Left cardiac atrium (tissue), 4 donors: ENCODE results near the gene TSPAN17. TPM values are rescaled to one million over a fixed set of nuclear protein-coding genes. Genes with fewer than 3 reads are reported as not detected.

Experiments used
- ATAC-seq, 2 donors: fragments of 200-7000 bp; cut with Tn5 transposase; one replicate each; pipeline ENCODE4 v1.9.1; 2020; ENCODE audit warnings: mild to moderate bottlenecking in 2 of 2, moderate library complexity in 2 of 2
- DNase-seq: peaks from one replicate; pipeline ENCODE4 v3.0.0-alpha.2; 2020
- intact Hi-C, 2 donors: fragments of 100-400 bp; cut with DNase I; formaldehyde crosslinking; loops; one replicate each; pipeline versions ENCODE4 v1.14.1 to v1.15.1; 2022 to 2023
- total RNA-seq, 2 donors: library from RNA; stranded (reverse); fragmentation: NEBNext Ultra II Directional; extraction: Animal tissue kit (Norgen Biotek cat#: 25700); gene quantifications; one replicate each; pipeline ENCODE4 v1.2.1, GENCODE V29; 2021
- donor health status: DM: no; HTN: yes; CAD: no.
- donor health status: DM: no; HTN: yes; CAD: no; lungs with severe emphysema.
- donor health status: DM: yes; HTN: yes; CAD: no.
- donor health status: Dilated cardiomyopathy.

The TSPAN17 gene
- total RNA-seq, 2 donors from 2014 or later, result 21.2 to 25.6 TPM

DNA sequence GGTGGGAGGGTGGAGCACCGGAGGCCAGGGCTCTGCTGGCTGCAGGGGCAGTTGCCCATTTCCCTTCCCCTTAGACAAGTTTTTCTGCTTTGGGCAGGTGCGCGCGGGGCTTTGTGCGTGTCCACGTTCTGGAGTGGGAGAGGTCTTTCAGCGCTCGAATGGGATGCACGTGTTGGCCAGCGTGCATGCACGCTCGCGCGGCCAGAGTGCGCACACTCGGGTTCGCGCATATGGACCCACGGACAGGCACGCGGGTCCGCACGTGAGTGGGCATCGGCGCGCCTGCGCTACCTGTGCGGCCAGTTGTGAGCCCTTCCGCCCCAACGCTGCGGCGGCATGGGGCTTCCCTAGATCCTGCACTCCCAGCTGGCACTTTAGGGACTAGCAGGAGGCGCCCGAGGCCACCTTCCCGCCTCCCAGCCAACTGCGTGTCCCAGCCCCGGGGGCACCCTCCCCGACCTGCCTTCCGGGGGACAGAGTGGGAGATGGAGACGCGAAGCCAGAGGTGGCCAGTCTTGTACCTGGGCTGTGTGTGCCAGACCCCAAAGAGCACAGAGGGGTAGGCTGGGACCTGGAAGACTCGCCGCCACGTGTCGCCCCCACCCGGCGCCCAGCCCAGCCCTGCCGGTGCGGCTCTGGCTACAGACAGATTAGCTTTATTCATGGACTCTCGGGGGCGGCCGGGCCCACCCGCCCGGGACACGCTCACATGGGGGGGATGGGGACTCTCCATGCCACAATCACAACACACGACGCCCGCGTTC, 27.5 kb upstream of the TSPAN17 start:
- intact Hi-C loops, result no loop called here
- DNase-seq (no peak), ATAC-seq (no peak)

DNA sequence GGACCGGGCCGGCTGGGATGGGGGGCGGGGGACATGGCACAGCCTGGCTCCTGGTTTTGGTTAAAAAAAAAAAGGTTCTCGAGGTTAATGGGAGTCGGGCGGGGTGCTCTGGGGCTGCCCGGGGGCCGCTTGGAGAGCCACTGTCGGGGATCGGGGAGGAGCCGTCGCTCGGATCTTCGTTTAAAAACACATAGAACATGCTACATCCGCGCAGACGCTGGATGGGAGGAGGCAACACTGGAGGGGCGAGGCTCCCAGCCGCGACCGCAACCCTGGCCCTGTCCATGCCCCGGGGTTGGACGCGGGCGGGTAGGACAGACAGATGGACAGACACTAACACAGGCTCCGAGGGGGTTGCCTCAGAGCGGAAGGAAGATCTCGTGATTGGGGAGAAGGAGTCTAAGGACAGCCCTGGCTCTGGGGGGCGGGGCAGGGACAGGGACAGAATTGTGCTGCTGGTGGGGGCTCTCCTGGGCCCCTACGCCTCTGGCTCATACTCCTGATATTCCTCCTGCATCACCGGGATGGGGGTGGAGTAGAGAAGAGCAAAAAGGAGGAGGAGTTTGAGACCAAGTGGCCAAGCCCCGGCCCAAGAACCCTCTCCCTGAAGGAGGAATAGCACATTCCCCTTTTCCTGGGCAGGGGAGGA, 26.8 kb upstream of the TSPAN17 start:
- no peak for DNase-seq
- intact Hi-C loops, result no loop called here
- peak in 1 of 2 donors; percentile 27 for ATAC-seq

DNA sequence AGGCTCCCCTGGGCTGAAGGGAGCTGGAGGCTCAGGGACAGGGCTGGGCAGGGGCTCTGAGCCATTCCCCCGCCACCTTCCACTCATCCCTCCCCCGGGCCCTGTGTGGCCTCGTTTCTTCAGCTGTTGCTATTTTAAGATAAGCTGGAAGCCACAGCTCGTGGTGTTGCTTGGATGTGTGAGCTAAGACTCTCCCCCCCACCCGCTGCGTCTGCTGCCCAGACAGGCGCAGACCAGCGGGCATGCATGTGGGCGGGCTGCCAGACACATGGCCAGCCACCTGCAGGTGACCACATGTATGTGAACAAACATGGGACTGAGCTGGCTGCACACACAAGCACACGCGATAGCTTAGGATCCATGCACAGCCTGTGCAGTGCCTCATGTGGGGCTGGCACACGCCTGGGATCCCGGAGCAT, 25.6 kb upstream of the TSPAN17 start:
- ATAC-seq (peak; percentile 38 to 45), DNase-seq (no peak)
- intact Hi-C loops, result no loop called here

DNA sequence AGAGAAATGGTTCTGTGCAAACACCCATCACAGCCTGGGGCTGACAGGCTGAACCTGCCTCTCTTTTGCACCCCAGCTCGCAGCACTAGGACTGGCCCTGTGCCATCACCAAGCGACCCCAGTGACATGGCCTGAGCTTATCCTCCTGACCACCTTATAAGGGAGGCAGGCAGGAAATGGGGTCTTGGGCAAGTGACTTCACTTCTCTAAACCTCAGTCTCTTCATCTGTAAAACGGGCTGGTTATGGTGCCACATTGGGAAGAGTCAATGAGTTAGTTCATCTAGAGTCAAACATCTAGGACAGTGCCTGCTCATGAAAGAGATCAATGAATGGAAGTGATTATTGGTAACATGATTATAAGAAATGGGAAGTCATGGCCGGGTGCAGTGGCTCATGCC, 23.1 kb upstream of the TSPAN17 start:
- ATAC-seq (no peak), DNase-seq (no peak)
- intact Hi-C loops, result no loop called here

DNA sequence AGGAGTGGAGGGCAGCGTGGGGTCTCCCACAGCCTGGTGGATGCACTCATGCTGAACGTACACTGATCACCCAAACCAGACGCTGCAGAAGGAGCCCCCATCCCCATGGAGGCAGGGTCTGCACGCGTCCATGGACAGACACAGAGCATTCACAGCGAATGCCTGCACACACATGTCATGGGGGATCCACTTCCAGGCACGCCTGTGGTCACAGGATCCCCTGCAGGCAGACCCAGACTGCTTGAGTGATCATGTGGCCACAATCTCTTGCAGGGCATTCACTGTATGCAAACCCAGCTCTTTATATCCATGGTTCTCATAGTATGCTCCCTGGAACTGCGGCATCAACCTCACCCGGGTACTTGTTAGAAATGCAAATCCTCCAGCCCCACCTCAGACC, 22.3 kb upstream of the TSPAN17 start:
- no peak for ATAC-seq
- DNase-seq, result no peak

DNA sequence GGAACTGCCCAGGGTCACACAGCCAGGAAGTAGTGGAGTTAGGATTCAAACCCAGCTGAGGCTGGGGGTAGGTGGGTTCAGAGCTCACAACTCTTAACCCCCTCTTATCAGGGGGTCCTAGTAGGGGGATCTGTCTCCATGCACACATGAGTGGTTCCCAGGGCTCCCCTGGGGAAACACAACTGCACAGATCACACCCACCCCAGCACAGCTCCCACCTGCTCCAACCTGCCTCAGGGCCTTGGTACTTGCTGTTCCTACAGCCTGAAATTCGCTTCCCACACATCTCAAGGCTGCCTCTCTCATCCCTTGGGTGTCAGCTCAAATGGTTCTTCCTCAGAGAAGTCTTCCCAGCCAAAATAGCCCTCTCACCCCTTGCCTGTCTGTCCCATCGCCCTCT, 21.8 kb upstream of the TSPAN17 start:
- intact Hi-C loops, result no loop called here
- DNase-seq (no peak), ATAC-seq (no peak)

More for the DNA sequence above, 22.3 kb upstream of the TSPAN17 start:
- intact Hi-C loops, result no loop called here

DNA sequence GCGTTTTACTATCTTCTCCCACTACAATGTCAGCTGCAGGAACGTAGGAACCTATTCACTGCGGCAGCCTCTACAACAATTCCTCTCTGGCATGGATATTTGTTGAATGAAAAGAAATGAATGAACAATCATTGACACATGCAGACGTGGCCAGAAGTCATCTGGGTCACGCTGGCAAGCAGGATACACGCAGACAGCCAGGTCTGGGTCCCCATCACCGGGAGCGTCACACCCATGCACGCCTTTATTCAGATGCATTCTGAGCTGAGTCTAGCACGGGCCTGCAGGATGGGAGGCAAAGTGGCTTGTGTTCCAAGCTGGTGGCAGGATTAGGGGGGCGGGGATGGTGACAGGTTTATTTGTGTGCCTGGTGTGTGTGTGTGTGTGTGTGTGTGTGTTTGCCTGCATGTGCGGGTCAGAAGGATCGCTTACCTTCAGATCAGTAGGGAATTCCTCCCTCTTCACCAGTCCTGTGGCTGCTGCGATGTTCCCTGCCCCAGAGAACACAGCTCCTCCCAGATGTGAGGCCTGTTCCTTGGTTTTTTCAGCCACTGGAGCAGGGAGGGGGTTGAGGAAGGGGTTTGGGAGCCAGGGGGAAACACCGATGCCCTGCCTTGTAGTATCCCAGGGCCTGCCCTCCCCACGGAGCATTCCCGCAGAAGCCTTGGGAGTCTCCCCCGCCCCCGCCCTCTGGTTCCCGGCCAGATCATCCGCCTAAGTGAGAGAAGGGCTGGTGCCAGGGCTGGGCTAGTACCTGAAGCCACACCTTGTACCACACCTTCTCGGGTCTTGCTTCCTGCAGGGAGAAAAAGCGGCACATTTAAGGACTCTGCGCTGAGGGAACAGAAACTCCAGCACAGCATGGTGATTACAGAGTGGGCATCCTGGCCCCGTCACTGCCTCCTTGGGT, 21.1 kb upstream of the TSPAN17 start:
- DNase-seq, result no peak
- intact Hi-C loops, result no loop called here

DNA sequence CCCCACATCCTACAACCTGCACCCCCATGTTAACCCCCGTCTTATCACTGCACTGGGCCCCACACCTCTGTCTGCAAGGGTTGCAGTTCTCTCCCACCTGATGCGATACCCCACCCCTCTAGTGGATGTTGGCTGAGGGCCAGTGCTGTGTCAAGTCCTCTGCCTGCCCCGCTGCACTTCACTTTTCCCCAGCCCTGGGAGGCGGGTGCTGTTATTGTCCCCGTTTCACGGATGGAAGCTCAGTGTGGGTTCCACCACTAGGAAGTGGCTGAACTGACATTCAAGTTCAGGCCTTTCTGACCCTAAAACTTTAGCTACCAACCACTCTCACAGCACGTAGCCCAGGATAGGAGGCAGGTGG, 20.4 kb upstream of the TSPAN17 start:
- intact Hi-C loops, result no loop called here
- ATAC-seq (no peak), DNase-seq (no peak)

More for the DNA sequence above, 21.1 kb upstream of the TSPAN17 start:
- ATAC-seq, result no peak

DNA sequence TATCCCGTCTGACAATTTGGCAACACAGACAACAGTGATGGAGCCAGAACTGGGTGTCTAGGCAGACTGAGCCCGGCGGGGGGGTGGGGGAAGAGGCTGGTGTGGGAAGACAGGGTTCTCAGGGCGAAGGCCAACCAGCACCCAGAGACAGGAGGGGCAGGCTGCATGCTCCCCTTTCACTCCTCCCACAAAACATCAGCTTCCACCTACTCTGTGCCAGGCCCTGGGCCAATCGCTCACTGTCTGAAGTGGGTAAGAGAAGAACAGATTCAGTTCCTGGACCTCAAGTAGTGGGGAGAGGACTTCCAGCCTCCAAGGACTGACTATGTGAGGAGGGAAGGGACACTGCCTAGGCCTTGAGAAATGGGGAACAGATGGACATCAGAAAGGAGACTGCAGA, 19.7 kb upstream of the TSPAN17 start:
- DNase-seq (no peak), ATAC-seq (no peak)
- intact Hi-C loops, result no loop called here

DNA sequence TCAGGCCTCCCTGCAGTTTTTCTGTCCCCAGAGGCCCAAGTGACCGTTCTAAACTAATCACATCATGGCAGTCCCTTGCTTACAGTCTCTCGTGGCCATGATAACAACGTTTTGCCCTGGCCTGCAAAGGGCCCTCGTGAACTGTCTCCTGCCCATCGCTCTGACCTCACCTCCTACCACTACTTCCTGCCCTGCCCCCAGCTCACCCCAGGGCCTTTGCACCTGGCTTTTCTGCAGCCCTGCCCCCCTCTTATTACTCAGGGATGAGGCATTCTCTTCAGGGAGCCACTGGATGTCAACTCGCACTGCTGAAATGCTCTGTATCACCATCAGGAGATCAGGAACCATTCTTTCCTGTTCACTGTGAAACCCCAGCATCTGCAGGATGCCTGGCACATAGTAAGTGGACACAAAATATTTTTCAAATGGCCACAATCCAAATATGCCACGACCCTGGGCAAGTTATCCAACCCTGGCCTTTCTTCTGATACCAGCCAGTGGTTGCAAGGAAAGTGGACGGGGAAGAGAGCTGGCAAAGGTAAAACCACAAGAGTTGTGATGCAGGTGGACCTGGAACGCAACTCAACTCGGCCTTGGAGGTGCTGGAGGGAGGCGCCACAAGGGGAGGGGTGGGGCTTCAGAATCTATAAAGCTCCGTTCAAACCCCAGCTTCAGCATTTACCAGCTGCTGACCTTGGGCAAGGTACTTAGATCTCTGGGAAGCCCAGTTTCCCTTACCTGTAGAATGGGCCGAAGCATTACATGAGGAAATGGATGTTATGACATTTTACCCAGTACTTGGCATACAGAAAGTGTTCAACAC, 18.7 kb upstream of the TSPAN17 start:
- ATAC-seq, result no peak
- DNase-seq, result no peak
- intact Hi-C loops, result no loop called here

DNA sequence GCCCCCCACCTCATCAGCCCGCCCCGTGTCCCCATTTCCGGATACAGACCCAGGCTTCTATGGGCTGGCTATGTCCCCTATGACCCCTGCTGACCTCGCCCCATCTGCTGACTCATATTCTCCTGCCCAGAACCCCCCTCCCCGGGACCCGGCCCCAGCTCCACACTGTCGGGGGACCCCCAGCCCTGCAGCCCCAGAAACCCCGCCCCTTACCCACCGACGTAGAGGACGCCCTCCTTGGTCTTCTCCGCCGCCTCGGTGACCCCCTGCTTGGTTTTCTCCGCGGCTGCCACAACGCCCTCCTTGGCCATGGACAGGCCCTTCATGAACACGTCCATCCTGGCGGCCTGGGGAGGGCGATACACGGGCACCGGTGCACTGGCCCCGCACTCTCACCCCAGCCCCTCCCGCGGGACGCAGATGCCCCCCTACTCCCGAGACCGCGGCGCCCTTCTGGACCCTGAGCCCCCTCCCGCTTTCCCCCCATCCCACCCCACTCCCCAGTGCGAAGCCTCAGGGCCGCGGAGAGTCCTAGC, 17.9 kb upstream of the TSPAN17 start:
- intact Hi-C loops, result no loop called here
- DNase-seq (no peak), ATAC-seq (no peak)

DNA sequence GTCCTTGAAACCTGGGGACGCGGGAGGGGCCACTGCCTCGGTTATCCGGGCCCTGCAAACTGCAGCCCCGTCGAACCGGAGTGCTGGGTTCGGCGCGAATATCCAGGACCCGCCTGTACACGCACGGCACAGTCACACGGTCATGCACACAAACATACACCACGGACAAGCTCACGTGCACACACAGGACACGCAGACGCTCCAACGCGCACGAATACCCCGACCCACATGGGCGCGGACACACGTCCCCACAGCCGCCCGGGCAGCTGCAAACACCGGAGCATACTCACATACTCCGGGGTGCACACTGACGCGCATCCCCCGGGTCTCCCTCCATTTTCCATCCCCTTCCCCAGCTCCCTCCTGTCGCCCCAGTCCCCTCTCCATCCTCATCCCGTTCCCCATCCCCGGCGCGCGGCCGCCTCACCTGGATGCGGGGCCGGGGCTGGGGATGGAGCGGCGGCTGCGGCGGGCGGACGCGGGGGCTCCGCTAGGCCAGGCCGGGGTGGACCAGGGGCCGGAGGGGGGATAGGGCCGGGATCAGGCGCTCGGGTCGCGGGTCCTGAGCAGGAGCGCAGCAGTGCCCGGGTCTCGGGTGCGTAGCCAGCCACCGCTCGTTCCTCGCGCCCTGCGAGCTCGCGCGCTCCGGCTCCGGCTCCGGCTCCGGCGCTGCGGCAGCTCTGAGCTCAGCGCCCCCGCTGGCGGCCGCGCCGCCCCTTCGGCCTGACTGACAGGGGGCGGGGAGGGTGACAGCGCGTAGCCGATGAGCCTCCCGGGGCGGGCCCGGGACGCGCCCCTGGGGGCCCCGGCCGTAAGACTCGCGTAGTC, 17.2 kb upstream of the TSPAN17 start, which contains the start of the genes EIF4E1B and SNCB:
TSS of gene EIF4E1B (plus strand) at position 823 of the 828 bp plus-strand sequence. CDS start 12,113 bp downstream, outside the sequence.
TSS of gene SNCB (minus strand) at position 682 of the 828 bp plus-strand sequence. CDS start 880 bp downstream, outside the sequence.
- ATAC-seq (peak; percentile 83 to 90), DNase-seq (peak; percentile 53)
- intact Hi-C loops, result no loop called here

DNA sequence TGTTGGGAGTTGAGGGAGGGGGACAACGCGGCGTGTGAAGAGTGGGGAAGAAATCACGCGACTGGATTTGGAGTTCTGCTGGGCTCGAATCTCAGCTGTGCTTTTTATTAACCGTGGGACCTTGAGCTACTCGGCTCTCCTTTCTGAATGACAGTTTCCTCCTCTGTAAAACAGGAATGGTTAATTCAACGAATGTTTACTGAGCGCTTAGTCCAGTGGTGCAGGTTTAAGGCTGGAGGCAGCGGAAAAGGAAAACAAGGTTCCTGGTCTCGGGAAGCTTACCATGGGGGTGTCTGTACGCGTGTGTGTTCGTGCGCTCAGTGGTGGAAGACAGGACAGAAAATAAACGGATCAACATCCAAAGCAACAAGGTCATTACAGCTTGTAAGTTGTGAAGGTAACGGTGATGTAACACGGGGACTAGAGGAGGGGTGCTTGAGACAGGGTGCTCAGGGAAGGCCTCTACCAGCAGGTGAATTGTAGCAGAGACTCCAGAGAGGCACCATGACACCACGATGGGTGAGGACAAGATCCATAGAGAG, 16.5 kb upstream of the TSPAN17 start:
- intact Hi-C loops, result no loop called here
- ATAC-seq, result no peak
- DNase-seq, result no peak

DNA sequence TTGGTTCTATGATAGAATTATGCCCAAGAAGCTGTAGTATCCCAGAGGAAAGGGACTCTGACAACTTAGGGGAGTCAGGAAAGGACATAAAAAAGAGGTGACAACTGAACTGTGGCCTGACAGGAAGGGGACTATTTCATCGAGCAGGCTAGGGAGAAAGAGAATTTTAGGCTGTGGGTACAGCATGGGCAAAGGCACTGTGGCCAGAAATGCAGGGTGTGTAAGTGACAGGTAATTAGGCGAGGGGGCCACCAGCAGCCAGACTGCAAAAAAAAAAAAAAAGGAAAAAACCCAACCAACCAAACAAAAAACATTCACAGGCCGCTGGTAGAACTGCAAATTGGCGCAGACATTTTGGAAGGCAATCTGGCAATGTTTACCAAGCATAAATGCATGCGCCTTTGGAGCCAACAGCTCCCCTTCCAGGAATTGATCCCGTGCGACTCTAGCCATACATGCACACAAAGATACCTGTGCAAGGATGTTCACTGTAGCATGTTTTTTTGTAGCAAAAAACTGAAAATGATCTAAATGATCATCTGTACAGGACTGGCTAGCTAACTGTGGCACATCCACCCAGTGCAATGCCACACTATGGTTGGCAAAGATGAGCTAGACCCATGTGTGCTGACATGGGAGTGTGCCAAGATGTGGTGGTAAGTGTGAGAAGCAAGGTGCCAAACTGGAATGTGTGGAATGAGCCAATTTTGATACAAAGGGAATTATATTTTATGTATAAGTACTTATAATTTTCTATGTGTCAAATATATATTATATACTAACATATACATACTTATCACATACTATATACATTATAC, 15.7 kb upstream of the TSPAN17 start:
- intact Hi-C loops, result no loop called here

DNA sequence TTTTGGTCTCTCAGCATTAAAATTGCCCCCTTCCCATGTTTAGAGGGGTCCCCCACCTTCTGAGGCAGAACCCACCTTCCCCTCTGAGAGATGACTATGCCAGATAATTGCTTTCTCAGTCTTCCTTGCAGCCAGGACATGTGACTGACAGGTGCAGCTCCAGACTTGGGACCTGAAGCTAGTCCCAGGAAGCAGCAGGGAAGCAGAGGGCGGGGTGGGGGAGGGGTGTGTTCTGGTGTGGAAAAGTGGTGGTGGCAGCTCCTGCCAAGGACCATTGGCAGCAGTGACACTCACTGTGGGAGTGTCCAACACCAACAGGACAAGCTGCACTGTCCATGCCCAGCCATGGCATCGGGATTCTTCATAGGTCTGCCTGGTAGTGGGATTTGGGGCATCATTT, 14.5 kb upstream of the TSPAN17 start:
- ATAC-seq (peak; percentile 30 to 51), DNase-seq (no peak)
- intact Hi-C loops, result no loop called here

More for the DNA sequence above, 15.7 kb upstream of the TSPAN17 start:
- ATAC-seq (no peak), DNase-seq (no peak)

DNA sequence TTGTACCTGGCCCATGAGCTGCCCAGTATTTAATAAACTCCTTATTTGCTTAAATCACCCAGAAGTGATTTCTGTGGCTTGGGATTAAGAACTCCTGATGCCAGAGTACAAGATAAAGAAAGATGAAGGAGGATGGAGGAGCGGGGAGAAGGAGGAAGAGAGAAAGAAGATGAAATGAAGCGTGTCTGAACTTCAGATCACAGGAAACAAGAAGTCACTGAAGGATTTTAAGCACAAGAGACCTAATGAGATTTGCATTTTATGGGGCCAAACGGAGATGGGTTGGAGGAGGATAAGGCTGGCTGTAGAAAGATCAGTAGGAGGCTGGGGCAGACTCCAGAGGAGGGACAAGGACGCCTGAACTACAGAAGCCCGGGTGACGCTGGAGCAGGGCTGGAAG, 13.7 kb upstream of the TSPAN17 start:
- ATAC-seq (no peak), DNase-seq (no peak)
- intact Hi-C loops, result no loop called here

DNA sequence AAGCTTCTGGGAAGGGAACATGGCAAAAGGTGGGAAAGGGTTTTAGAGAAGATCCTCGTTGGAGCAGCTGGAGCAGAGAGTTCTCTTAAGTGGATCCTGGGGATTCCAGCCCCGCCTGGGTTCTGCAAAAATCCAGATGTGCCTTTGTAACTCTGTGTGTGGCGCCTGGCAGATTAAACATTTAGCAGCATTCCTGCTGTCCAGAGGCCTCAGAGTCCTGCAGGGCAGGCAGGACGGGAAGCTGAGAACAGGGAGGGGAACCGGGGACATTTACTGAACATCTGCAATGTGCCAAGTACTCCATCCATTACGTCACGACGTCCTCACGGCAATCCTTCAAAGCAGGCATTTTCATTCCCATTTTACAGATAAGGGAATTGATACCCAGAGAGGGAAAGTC, 10.9 kb upstream of the TSPAN17 start:
- DNase-seq, result no peak
- intact Hi-C loops, result no loop called here
- no peak for ATAC-seq
